HUDEP-2 (cell line): ENCODE results near the gene PTGER2.

Source experiments
- DNase-seq, 76 experiments: peaks; one replicate each; lab custom pipeline; 2025; ENCODE audit not compliant: unreplicated experiment in 76 of 76; lab: John Stamatoyannopoulos, UW

PTGER2 gene

DNA sequence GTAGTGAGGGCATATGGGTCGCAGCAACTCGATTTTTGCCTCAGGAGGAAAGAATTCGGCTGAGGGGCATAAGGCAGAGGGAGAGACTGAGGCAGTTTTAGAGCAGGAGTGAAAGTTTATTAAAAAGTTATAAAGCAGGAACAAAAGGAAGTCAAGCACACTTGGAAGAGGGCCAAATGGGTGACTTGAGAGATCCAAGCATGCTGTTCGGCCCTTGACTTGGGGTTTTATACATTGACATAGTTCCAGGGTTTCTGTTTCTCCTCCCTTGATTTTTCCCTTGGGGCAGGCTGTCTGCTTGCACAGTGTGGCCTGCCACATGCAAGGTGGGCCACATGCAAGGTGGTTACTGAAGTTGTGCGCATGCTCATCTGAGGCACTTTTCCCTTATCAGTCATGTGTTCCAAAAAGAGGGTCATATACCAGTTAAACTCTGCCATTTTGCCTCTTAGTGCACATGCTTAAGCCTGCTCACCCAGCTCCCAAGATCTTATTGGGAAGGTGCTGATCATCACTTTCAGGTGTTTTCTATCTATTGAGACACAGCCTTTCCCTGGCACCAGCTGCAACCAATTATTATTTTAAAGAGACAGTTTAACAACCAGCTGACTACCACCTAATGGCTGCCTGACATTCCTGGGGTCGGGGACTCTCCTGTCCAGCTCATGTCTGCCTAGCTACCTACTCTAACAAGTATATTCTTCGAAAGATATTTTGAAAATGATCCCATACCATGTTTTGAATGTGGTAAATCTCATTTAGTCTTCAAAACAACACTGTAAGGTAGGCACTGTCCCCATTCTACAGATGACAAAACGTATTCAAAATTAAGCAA, 19.9 kb downstream of the PTGER2 start:
- DNase-seq: no peak

DNA sequence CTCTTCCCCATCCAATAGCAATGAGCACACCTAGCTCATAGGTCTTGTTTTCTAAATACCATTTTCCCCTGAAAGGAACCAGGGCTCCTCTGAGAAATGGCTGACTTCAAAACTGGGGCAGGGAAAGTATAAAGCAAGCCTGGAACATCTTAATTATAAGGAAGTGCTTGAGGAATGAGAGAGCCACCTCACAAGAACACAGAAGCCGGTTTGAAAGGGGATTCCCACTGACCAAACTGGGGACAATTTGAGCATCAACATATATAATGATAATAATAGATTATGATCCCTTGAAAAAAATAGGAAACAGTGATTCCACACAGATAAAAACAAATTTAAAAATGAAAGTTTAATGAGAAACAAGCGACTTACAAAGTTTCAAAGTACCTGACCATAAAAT, 22.1 kb downstream of the PTGER2 start:
- DNase-seq: no peak

DNA sequence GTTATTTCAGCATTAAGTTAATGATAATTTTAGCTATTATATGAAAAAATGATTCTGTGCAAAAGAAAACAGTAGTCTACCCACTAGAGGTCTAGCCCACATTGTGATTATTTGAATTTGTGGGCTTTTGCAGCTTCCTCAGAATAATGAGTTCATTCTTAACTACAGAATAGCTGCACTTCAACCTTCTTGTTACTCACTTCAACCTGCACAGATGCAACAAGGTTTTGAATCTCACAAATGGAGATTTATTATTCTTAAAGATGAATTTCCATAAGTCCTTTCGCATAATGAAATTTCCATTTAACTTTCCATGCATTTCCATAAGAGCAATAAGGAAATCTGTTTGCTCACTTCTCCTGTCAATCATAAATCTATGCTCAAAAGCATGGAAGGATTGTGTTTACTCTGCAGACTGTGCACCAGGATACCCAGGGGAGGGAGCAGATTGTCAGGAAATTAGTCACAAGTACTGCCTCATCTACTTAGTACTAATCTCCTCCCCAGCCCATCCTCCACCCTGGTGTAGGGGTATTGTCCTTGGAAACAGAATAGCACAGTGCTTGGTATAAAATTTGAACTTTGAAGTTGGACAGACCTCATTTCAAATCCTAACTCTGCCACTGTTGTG, 24.1 kb downstream of the PTGER2 start:
- DNase-seq: no peak

DNA sequence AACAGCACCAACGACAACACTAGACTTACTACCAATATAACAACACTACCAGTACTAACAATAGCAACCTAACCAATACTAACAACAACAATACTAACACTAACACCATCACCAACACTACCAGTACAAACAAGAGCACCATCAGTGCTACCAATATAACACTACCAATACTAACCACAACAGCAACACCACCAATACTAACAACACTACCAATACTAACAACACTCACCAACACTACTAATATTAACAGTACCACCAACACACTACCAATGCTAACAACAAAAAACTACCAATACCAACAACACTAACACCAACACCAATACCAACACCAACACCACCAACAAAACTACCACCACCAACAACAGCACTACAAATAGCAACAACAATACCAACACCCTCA, 25.1 kb downstream of the PTGER2 start:
- DNase-seq: no peak

DNA sequence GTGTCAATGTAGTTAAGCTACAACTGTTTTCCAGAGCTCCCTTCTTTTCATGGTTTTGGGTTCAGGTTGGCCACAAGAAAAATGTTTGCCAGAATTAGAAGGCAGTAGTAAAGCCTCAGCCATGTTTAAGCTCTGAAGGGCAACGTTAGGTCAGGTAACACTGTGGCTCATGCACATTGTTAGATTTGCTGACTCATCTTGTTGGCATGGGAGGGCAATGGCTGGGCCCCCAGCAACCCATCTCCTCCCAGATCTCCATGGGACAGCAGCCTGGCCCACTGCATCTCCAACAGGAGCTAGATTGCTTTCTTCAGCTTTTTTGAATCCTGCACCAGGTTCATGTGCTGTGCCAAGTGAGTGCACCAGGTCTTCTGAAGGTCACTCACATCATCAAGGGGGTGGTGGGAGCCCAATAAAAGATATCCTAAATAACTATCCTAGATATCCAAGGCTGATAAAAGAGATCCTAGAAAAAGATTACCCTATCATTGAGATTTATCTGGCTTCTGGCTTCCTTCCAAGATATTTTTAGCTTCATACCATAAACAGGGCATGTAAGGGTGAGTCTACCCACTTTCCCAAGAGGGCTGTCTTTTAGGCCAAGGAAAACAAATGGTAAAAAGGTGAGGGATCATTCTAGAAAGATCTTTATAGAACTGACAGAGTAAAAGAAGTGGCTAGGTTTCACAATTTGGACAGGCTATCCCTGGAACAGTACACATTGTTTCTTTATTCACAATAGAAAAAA, 28.9 kb downstream of the PTGER2 start:
- DNase-seq: no peak

DNA sequence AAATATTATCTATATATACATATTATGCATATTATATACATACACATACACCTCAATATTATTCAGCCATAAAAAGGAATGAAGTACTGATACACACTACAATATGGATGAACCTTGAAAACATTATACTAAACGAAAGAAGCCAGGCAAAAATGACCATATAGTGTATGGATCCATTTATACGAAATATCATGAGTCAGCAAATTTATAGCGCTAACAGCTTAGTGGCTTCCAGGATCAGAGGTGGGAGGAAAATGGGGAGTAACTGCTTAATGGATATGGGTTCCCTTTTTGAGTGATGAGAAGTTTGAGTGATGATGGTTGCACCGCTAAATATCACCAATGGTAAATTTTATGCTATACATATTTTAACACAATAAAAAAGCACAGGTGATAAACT, 32.7 kb downstream of the PTGER2 start:
- no peak for DNase-seq

DNA sequence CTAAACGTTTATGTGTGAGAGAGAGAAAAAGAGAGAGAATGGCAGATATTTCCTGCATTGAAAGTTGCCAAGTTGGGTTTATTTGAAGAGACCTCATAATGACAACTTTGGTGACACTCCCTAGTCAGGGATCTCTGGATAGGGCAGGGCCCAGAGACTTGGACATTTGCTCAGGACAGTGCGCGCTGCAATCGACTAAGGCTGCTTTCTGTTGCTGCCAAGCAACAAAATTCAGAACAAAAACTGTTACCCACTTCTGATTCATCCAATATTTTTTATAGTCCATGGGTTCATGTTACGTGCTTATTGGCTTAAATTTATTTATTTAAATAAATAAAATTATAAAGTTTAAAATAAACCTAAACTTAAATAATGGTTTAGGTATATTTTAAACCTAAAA, 34.2 kb downstream of the PTGER2 start:
- DNase-seq: no peak

DNA sequence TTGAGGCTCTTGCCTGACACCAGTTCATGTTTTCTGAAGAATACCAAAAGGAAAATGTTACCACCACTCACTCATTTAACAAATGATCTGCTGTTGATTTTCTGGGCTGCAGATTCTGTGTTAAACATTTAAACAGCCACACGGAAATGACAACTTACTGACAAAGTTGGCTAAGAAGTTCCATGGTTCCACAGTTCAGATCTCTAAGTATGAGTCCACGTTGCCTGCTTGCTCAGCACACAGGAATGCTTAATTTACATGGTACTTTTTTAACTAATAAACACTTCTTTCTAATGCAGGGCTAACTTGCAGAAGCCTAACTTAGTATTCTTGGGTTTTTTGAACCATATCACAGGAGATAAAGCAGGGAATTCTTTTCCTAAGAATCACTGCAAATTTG, 34.7 kb downstream of the PTGER2 start:
- DNase-seq: no peak

DNA sequence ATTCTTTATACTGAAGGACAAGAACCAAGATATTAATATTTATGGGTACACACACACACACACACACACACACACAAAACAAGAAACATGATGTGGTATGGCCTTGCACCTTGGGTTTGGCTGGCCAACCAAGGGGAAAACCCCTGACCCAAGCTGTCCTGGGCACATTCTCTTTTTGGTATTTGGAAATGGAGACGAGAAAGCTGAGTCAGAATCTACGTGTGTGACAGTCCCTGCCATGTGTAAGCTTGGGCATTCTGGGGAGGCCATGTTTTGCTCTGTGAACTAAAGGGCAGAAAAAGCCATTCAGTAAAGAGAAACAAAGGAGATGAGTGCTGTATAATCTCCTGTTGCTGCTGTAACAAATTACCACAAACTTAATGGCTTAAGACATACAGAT, 35.6 kb downstream of the PTGER2 start:
- no peak for DNase-seq

DNA sequence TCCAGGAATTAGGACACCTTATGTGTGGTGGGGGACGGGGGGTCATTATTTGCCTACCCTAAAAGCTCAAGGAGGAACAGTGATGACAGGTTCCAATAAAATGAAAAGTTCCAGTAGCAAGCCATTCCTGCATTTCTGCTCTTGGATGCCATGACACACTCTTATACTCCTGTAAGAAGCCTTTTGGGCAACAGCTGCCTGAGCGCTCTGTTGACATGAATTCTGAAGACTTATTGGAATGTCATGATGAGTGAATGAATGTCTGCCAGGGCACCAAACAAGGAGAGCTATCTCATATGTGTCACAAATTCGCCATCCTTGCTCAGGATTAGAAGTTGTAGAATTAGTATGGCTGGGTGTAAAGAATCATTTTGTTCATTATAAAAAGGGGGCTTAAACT, 36.3 kb downstream of the PTGER2 start:
- DNase-seq: no peak

DNA sequence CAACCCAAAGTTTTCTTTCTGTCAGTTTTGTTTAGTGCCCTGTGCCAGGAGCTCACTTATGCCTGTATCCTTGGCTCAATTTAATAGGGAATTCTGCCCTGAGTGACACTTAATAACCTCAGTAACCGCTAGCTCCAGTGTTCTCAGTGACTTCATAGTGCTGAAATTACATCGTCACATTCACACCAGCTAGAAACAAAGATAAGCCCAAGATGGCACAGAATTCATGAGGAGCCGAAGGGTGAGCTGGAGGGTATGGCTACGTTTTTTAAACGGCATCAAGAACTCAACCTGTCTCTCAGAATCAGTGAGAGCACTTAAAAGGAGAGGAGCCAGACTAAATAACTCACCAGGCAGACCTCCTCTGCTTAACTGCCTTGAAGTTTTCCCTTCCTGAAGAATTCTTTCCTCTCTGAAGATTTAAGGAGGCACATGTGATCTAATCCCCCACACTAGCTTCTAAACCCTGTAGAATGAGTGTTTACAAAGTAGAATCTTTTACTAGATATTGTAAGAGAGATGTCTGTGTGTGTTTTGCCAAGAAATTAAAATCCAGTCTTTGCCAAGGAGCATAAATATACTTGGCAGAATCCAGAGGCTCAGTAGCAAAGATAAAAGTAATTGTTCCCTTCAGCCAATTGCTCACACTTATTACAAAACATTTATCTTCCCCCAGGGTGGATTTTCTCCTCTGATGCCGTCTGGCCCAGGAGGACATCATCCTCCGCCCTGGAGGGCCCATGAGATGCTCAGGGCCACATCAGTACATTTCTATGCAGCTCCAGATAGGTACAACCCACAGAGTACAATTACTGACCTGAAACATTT, 37.3 kb downstream of the PTGER2 start:
- no peak for DNase-seq

DNA sequence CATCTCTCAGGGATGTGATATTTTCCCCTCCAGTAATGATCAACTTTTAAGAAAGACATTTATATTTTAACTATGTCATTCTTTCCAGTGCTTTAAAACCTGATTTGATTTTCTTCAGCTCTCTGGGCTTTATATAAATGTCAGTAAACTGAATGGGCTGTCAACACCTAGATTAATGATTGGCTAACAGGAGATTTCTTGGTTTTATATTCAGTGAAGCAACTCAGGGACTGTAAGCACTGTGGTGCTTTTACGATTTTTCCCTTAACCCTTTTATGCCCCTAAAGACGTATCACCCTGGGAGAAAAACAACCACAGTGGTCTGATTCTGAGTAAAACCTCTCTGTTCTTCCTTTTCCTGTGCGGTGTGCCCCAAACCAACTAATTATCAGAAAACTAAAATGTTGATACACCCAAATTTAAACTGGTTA, 38.0 kb downstream of the PTGER2 start:
- DNase-seq: no peak

DNA sequence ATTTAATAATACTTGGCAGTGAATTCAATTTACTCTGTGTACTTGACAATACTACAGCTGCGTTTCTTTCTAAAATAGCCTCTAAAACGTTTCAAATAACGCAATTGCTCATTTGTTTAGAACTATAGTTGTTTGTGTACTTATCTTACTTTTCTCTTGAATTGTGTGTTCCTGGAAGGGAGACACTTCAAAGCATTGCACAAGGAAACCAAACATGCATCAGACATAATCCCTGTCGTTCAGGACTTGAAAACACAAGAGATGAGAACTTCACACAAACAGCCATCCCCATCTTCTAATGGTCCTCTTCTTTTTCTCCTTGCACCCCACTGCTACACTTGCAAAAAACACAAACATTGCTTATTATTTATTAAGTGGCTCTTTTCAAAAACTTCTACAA, 38.5 kb downstream of the PTGER2 start:
- no peak for DNase-seq

DNA sequence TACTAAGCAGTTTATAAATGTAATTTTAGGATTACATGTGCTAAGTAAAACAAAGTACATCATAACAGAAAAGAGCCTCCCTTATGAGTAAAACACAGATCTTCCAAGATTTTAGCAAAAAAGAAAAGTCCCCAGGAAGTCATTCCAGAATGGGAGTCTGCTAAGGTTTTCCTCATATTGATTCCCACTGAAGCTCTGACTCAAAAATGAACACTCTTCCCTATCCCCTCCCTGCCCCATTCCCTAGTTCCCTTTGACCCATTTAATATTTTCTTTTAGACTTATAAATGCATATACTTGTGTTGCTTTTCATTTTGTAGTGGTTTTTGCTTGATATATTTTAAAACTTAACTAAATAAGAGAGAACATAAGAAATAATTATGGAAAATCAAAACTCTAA, 40.1 kb downstream of the PTGER2 start:
- no peak for DNase-seq

DNA sequence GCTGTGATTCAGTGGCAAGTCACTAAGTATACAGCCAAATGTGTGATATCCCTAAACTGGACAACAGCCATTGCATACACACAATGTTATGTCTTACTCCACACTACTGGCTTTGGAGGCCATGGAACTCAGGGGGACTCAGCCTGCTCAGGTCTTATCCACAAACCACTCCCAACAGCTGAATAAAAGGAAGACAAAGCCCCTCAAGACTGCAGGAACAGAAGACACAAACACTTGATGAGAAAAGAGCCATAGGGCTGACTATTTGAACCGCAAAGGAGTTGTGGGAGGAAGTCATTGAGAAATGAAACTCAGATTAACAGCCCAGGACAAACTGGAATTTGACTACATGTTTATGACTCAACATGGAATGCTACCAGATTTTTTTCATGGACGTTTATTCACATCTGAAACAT, 40.9 kb downstream of the PTGER2 start:
- no peak for DNase-seq

DNA sequence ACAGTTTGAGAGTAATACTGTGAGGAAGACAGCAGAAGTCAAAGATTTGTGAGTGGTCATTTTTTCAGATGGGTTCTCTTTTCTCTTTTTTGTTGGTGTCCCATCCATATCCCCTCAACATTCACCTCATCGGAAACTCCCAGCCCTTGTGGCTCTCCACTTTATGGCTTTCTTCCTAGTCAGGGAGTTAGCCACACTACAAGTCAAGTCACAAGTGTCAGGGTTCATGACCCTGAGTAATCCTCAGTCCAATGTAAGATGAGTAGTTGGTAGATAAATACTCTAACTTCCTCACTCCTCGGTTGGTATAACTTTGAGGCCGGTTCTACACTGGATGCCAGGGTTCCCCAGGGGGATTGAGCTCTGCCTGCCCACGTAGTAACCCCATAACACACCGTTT, 41.4 kb downstream of the PTGER2 start:
- DNase-seq: no peak

DNA sequence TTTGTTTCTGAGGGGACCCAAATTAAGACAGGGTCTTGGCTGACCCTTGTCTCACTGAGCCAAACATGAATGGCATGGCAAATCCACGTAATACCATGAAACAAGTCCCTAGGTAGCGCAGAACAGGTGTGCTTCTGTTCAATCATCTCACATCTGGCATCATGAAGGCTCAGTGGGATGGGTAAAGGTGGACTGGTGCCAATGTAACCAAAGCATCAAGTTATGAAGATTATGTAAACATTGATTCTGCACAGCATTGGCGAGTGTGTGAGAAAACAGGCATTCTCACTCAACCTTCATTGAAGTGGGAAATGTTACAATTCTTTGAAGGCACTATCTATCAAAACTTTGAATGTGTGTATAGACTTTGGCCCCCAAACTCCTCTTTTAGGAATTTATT, 41.9 kb downstream of the PTGER2 start:
- DNase-seq: no peak

DNA sequence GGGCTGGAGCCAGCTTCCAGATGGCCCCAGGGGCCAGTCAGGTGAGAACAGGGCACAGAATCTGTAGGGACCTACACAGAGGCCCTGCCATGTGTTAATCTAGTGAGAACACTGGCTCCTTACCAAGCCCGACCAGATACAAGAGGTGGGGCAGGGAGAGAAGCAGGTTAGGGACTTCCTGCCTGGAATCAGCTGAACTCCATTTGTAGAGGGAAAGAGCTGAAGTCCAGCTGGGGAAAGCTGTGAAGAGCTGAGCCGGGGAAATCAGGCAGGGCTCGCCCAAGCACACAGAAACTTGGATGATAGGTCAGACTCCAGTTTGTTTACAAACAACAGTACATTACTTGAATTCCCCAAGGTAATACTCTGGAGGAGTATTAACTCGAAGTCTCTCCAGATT, 46.7 kb downstream of the PTGER2 start:
- DNase-seq: no peak

DNA sequence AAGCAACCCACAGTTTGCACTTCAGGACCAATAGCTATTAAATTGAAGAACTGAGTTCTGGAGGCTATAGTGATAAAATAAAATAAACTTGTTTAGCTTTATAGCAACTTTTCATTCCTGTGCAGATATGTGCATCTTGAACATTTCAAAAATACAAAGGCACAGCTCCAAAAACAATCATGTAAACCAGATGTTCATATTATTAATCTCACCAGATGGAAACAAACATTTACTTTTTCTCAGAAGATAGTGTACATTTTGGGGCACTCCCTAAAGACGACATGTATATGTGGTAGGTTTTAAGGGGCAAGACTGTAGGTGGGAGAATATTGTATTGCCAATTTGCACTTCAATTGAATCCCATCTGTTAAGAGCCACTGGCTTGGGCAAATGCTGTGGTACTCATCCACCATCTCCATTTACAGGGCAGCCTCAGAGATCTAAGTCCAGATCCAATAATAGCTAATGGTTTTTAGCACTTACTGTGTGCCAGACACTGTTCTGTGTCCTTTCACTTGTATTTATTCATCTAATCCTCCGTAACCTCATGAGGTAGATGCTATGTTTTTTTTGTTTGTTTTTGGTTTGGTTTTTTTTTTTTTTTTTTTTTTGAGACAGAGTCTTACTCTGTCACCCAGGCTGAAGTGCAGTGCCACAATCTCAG, 49.1 kb downstream of the PTGER2 start:
- no peak for DNase-seq

DNA sequence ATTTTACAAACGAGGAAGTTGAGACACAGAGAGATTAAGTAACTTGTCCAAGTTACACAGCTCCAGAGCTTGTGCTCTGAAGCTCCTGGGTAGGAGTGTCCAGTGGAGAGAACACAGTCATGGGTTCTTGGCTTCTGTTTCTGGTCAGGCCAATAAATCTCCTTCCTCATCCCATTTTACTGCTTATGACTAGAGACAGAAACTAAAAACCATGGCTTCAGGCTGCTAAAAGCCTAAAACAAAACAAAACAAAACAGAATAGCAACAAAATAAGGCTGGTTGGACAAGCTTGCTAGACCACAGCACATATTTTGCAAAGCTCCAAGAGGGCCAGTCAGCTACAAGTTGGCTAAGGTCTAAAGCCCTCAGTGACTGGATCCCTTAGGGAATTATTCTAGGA, 49.8 kb downstream of the PTGER2 start:
- DNase-seq: no peak
